Prostate gland (tissue), 2 donors: ENCODE measurements around the gene PDE1C.

Source experiments
- POLR2A ChIP-seq: fragments of 450-650 bp; IDR thresholded peaks from one replicate; pipeline ENCODE4 v1.6.1; 2016; ENCODE audit warnings: antibody characterized with exemption, mild to moderate bottlenecking
- POLR2AphosphoS5 ChIP-seq: sonication (generic); formaldehyde crosslinking; IDR thresholded peaks from one replicate; pipeline ENCODE4 v1.6.1; 2017; ENCODE audit warnings: antibody characterized with exemption
- TF ChIP-seq, protein P1 (sequence below), 4 experiments: fragments of 200-600 bp in 2 of 4; fragments of 450-650 bp in 2 of 4; sonication (generic) in 2 of 4; IDR thresholded peaks; 1 replicate in 3 of 4; 2 replicates in 1 of 4; pipeline ENCODE4 v1.5.1; 2016 to 2019; ENCODE audit warnings: antibody characterized with exemption in 4 of 4, mild to moderate bottlenecking in 2 of 4, moderate library complexity in 2 of 4

DNA sequence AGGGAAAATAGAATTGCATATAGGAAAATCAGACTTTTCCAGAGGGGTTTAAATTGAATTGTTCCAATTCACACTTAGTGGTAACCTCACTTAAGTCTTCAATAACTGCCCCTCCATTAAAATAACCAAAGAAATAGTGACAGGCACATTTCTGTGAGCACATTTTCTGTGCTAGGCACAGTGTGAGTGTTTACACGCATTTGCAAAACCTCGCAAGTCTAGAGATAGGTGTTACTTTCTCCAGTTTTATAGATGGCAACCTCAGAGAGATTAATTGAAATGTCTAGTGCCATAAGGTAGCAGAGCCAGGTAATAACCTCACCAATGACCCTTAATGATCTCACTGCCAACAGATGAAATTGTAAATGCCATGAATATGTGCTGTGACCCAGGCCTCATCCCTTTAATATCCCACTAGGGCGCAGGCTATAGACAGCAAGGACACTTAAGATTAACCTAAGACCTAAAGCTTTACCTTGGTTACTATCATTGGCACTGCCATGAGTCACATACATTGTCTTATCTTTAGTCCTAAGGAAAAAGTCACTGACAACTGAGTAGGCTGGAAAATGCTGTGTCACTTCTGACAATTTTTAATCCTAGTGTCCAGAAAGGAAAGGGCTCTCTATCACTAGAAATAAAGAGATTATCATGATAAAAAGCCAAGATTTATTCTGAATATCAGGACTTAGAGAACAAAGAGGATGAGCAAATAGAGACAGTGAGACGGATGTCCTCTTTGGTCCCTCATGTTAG lies 195.4 kb downstream of the PDE1C start:
- TF ChIP-seq POLR2A (no peak), POLR2AphosphoS5 (no peak)
- TF ChIP-seq, protein P1, sequence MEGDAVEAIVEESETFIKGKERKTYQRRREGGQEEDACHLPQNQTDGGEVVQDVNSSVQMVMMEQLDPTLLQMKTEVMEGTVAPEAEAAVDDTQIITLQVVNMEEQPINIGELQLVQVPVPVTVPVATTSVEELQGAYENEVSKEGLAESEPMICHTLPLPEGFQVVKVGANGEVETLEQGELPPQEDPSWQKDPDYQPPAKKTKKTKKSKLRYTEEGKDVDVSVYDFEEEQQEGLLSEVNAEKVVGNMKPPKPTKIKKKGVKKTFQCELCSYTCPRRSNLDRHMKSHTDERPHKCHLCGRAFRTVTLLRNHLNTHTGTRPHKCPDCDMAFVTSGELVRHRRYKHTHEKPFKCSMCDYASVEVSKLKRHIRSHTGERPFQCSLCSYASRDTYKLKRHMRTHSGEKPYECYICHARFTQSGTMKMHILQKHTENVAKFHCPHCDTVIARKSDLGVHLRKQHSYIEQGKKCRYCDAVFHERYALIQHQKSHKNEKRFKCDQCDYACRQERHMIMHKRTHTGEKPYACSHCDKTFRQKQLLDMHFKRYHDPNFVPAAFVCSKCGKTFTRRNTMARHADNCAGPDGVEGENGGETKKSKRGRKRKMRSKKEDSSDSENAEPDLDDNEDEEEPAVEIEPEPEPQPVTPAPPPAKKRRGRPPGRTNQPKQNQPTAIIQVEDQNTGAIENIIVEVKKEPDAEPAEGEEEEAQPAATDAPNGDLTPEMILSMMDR (IDR thresholded peaks at IDR 0.05), result no peak
